Endometrial microvascular endothelial cells (primary cell): ENCODE measurements around the gene HTD2. TPM values are rescaled to one million over a fixed set of nuclear protein-coding genes. Genes with fewer than 3 reads are reported as not detected.
"Not testable (repeated sequence)": the region's sequence is repeated elsewhere in the genome, so short reads cannot be mapped to it uniquely, and the experiment has no call there.

Source experiments
- in situ Hi-C: cut with HindIII; loops from 2 replicates; pipeline ENCODE4 v1.10.0; 2017; ENCODE audit warnings: low sequenced_read_pairs, low pct_unique_long_range_greater_than_20kb; ENCODE audit errors: inconsistent ontology term
- total RNA-seq: library from RNA; depleted of rRNA; stranded (reverse); fragments of >200 nt; gene quantifications from one replicate; pipeline ENCODE4 v1.2.3, GENCODE V29; 2015; ENCODE audit errors: inconsistent ontology term

Gene HTD2
- total RNA-seq, 1 donor from 2014 or later = 20.7 TPM

DNA sequence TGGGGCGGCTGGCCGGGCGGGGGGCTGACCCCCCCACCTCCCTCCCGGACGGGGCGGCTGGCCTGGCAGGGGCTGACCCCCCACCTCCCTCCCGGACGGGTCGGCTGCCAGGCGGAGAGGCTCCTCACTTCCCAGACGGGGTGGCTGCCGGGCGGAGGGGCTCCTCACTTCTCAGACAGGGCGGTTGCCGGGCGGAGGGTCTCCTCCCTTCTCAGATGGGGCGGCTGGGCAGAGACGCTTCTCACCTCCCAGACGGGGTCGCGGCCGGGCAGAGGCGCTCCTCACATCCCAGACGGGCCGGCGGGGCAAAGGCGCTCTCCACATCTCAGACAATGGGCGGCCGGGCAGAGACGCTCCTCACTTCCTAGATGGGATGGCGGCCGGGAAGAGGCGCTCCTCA, 15.9 kb upstream of the HTD2 start:
- in situ Hi-C loops = not testable (repeated sequence)

DNA sequence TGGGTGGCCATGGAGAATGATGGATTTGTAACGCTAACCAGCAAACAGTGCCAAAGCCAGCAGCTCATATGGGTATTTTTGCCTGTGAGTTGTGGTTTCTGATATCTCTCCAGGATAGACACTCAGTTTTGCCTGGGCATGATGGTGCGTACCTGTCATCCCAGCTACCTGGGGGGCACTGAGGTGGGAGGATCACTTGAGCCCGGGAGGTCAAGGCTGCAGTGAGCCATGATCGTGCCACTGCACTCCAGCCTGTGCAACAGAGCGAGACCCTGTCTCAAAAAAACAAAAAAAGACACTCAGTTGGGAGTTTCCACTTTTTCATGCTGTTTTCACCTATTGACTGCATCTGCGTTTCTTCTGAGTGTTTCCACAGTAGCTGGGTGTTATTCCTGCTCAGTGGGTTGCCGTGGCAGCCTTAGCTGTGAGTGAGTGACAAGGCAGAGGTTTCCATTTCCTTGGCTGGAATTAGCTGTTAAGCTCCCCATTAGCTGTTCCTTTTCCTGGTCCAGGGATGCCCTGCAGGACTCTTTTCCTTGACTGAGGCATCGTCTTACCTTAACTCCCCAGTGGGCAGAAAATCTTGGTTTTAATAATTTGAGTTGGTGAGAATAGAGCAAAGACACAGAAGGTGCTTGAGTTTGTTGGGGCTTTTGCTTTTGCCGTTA, 14.5 kb upstream of the HTD2 start:
- in situ Hi-C loops = no loop called here

DNA sequence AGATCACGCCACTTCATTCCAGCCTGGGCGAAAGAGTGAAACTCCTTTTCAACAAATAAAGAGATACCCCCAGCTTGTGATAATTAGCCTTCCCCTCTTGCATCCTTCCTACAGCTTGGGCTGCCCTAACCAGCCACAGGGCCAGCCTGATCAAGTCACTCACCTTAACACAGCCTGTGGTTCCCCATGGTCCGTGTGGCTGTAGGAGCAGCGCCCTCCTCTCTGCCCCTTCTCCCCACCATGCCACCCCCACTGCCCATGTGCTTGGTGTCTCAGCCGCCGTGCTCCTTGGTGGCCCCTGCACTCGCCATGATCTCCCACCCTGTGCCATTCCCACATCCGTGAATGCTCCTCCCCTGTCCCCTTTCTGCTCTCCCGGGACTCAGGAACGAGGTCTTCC, 13.5 kb upstream of the HTD2 start:
- in situ Hi-C loops = no loop called here

DNA sequence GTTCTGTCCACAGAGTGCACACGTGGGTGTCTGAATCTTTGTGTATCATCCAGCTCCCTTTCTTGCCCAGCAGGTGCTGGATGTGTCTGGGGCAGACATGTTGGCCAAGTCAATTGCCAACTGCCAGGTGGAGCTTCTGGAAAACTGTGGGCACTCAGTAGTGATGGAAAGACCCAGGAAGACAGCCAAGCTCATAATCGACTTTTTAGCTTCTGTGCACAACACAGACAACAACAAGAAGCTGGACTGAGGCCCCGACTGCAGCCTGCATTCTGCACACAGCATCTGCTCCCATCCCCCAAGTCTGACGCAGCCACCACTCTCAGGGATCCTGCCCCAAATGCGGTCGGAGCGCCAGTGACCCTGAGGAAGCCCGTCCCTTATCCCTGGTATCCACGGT, 12.8 kb upstream of the HTD2 start:
- in situ Hi-C loops = no loop called here

DNA sequence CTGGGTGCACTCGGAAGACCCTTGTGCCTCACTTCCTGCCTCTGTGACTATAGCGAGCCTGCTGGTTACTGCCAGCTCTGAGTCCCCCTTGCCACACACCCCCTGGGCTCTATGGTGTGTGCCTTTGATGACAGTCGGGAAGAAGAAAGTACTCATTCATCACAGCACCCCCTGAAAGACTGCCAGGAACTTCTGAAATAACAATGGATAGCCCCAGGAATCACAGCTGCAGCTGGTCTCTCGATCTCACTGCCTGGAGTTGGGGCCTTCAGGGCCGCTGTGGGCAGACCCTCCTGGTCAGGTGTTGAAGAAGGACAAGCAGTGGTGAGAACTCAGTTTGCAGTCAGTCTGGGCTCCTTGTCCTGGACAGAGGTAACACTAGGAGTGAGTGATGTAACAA, 10.1 kb upstream of the HTD2 start:
- in situ Hi-C loops = no loop called here

DNA sequence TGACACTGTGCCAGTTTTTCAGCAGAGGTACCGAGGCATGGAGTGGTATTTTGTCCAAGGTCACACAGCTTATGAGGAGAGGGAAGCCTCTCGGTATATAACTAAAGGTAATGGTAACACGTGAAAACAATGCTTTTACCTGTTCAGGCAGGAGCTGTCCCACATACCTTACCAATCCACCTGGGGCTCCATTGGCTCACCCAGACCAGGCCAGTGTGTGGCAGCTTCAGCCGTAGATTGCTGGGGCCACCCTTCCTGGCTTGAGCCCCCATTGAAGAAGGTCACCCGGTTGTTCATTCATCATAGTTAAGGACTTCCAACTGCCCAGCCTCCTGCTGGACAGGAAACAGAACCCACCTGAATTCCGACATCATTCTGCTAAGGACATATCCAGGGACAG, 9.5 kb upstream of the HTD2 start:
- in situ Hi-C loops = no loop called here

DNA sequence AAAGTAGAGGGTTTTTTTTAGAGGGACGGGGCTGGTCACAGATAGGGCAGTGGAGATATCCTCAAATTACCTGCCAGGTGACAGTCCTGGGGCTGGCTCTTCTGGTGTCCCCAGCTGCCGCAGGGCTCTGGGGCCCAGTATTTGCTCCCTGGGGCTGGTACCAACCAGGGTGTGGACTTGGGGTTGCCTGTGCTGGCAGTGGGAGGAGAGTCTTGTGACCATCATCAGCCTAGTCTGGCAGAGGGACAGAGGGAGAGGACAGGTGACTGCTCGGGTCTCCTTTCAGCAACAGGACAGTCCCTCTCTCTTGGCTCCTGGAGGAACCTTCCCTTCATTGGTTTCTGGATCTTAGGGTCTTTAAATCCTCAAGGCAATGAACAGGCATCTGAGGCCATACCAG, 8.1 kb upstream of the HTD2 start:
- in situ Hi-C loops = no loop called here

DNA sequence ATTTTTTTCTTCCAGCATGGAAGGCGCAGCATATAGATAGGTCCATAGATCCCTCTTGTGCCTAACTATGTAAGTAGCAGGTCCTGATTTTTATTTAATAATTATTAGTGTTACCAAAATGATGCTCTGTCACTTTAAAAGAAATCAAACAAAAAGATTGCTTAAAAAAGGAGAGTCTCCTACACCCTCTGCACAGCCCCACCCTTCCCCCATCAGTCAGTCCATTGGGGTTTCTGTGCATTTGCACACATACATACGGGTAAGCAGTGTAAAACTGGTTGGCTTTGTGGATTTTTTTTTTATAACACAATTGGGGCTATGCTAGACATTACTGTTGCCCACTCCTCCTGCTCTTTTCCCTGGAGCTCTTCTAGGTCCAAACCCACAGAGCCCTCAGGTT, 7.2 kb upstream of the HTD2 start:
- in situ Hi-C loops = no loop called here

DNA sequence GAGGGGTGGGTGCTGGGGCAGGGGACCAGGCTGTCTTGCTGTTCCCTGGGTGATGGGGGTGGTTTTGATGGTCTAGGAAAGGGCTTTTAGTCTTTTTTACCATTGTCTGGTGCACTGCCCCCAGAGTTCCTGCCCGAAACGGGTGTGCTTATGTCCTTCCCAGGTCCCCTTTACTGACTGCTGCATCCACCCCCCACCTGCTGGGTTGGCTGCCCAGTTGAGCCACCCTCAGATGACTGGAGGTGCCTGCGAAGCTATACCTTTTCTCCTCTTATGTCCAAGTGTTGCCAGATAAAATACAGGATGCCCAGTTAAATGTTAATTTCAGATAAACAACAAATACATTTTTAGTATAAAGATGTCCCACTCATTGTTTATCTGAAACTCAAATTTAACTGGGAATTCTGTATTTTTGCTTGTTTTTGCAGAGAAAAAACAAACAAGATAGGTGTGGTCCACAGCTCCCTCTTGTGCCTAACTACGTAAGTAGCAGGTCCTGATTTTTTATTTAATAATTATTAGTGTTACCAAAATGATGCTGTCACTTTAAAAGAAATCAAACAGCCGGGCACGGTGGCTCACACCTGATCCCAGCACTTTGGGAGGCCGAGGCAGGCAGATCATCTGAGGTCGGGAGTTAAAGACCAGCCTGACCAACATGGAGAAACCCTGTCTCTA, 6.3 kb upstream of the HTD2 start:
- in situ Hi-C loops = loop anchor here (10.0 kb wide), 1 partner anchor 105 kb away; no protein-coding TSS in a partner anchor

DNA sequence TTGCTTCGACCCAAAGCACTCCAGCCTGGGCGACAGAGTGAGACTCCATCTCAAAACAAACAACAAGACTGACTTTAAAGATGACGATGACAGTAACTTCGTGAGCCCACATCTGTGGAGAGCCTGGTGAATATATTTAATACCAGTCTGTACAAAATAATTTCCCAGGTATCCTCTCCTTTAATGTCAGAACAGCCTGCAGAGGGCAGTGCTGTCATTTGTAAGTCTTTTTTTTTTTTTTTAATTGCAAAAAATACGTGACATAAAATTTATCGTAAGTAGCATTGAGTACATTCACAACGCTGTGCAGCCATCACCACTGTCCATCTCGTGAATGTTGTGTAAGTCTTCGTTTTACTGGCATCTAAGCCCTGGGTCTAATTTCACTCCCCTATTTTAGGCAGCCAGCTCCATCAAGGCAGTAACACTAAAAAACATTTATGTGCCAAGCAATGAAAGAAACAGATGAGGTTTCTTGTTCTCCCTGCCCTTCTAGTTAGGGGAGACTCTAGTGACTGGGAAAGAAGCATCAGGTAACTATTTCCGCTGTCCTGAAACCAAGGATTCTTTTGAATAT, 1.4 kb downstream of the HTD2 start:
- in situ Hi-C loops = loop anchor here (10.0 kb wide), 1 partner anchor 113 kb away; no protein-coding TSS in a partner anchor

DNA sequence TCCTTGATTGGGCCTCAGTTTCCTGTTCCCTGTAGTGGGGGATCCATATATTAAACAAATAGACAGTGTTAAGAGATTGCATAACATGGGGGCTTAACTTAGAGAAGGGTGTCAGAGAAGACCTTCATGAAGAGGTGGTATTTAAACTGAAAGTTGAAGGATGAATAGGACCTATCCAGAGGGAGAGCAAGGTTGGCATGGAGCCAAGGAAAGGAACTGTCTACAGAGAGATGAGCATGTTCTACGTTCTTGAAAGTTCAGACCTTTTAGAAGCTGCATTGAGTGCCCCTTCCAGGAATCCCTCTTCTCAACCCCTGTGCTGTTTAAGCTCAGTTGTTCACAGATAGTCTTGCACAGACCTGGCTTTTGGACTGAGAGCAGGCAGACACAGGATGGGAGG, 2.4 kb downstream of the HTD2 start:
- in situ Hi-C loops = loop anchor here (10.0 kb wide), 1 partner anchor 114 kb away; no protein-coding TSS in a partner anchor

DNA sequence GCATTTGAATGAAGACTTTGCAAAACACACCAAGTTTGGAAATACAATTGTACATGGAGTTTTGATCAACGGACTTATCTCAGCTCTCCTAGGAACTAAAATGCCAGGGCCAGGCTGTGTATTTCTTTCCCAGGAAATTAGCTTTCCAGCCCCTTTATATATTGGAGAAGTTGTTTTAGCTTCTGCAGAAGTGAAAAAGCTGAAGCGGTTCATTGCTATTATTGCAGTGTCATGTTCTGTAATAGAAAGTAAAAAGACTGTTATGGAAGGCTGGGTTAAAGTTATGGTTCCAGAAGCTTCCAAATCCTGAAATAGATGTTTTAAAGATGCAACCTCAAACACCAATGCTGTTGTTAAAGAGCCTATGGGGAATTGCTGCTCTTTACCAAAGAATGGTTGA, 11.5 kb downstream of the HTD2 start:
- in situ Hi-C loops = no loop called here

DNA sequence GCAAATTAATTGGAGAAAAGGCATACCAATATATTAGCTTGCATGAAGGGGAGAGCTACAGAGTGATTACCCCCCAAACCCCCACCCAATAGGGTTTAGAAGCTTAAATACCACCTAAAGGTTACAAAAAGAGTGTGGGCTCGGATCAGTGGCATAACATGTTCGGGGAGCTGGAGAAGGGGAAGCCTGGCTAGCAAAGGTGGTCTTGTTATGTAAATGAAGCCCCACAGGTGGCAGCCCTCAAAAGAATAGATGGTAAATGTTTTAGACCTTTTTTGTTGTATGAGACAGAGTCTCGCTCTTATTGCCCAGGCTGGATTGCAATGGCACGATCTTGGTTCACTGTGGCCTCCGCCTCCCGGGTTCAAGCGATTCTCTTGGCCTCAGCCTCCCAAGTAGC, 15.5 kb downstream of the HTD2 start:
- in situ Hi-C loops = no loop called here

DNA sequence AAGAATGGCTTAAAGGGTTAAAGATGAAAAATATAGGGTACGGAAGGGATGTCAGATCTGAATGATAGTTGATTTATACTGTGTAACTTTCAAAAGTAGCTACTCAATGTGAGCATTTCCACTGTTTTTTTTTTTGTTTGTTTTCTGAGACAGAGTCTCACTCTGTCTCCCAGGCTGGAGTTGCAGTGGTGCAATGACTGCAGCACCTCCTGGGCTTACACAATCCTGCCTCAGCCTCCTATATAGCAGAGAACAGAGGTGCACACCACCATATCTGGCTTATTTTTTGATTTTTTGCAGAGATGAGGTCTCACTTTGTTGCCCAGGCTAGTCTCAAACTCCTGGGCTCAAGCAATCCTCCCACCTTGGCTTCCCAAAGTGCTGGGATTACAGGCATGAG, 16.5 kb downstream of the HTD2 start:
- in situ Hi-C loops = no loop called here

DNA sequence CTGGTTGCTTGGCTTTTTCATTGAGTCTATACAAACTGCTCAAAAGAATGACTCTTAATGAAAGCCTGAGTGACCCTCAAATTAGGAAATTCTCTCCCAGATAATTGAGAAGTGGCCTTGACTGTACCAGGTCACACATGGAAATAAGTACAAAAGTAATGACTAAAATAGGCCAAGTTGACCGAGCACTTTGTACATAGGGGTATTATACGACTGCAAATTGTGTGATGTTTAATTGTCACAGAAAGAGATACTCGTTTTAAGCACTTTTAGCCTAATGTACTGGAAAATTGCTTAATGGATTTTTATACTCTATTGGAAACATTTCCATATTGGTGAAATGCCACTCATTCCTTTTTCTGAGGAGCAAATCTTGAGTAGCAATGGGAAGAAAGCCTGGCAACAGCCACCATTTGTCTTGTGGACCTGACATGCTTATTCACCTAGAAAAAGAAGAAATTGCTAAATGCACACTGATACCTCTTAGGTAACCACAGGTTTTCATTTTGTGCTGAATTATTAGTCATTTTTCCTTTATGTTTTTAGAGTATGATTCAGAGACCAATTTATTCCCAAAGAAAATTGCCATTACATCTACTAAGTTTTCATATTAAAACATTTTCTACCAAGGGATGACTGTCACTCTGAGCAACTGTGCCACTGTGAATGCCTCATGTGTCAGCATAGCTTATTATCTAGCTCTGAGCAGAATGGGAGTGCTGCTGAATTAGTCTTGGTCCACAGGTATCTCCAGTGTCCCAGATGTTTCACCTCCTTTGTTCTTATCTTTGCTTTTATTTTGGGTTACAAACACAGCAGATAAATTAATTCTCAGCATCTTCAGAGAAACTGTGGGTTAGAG, 17.4 kb downstream of the HTD2 start:
- in situ Hi-C loops = no loop called here

DNA sequence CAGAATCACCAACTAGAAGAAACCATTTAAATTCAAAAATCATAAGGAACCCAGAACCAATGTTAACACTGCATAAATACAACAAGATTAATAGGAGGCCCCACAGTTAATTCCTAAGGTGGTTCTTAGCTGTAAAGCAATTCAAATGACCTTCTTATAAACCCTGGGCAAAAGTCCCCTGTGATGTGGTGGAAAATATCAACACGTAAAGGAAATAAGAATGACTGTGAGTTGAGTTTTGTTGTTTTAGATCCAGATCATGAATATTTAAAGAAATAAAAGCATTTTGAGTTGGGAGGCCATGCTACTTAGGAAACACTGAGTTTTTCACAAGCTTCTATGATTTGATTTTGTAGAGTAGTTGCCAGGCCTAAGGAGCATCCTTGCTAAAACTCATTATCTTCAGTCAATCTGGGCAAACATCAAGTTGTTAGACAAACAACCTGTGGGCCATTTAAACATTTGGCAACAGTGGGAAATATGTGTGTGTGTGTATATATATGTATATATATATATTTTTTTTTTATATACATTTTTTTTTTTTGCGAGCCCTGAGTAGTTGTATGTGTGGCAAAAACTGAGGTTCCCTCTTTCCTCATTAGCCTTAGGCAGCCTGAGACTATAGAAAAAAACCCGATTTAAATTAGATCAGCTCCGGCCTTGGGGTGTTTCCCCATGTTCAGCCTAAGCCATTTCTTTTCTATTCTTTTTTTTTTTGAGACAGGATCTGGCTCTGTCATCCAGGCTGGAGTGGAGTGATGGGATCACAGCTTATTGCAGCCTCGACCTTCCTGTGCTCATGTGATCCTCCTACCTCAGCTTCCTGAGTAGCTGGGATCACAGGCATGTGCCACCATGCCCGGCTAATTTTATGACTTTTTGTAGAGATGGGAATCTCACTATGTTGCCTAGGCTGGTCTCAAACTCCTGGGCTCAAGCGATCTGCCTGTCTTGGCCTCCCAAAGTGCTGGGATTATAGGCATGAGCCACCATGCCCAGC, 18.4 kb downstream of the HTD2 start:
- in situ Hi-C loops = no loop called here

DNA sequence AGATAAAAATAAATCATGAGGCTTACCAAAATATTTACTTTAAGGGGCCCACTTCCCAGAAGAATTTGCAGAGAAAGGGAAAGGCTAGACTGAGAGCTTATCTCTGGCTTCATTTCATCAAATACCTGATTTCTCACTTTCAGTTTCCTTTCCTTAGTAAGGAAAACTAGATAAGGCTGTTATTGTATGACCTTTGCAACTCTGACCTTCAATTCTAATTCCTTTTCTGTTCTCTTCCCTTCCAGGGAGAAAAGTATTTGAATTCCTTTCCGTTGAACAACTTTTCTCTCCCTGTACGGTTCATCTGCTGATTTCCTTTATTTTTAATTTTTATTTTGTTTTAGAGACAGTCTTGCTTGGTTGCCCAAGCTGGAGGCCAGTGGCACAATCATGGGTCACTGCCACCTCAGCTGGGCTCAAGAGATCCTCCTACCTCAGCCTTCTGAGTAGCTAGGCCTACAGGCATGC, 19.2 kb downstream of the HTD2 start:
- in situ Hi-C loops = no loop called here

DNA sequence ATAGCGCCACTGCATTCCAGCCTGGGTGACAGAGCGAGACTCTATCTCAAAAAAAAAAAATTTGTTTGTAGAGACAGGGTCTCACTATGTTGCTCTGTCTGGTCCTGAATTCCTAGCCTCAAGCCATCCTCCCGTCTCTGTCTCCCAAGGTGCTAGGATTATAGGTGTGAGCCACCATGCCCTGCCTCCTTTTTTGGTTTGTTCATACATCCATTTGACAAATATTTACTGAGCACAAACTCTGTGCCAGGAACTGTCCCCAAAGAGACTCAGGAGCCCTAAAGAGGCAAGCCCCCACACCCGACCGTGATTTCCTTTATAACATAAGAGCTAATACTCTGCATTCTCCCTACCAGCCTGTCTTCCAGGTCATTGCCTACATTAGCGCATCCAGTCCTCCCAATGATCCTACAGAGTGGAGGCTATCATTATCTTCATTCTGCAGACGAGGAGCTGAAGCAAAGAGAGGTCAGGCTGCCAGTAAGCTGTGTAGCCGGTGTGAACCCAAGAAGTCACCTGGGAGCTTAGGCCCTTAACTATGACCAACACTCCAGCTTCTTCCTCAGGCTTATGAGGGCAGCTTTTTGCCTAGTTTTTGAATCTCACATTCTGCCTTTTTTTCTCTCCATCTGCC, 20.1 kb downstream of the HTD2 start:
- in situ Hi-C loops = no loop called here
